Stomach (tissue), 9 donors: ENCODE data around the gene FARS2. TPM values are rescaled to one million over a fixed set of nuclear protein-coding genes. Genes with fewer than 3 reads are reported as not detected.
A peak's percentile ranks its signal among the peaks of the same experiment; 100 is the strongest.

Experiments
- DNase-seq, 2 donors: peaks; one replicate each; pipeline versions ENCODE4 v3.0.0 to v3.0.0-alpha.2; 2013 to 2019
- H3K27ac ChIP-seq, 5 donors: fragments of 200-600 bp in 4 of 5; sonication (generic) in 4 of 5; one replicate each; pipeline ENCODE4 v1.5.1; 2013 to 2019; ENCODE audit warnings: mild to moderate bottlenecking in 1 of 5, moderate library complexity in 1 of 5
- H3K27me3 ChIP-seq, 3 donors: fragments of 200-600 bp; sonication (generic); one replicate each; pipeline ENCODE4 v1.5.1; 2017 to 2019; ENCODE audit warnings: mixed run types in 1 of 3
- H3K36me3 ChIP-seq, 4 donors: fragments of 200-600 bp; sonication (generic); 1 replicate in 3 of 4; 2 replicates in 1 of 4; pipeline ENCODE4 v1.5.1; 2016 to 2019
- H3K4me1 ChIP-seq, 4 donors: fragments of 200-600 bp; sonication (generic); one replicate each; pipeline ENCODE4 v1.5.1; 2016 to 2019
- H3K4me3 ChIP-seq, 4 donors: fragments of 200-600 bp; sonication (generic) in 3 of 4; one replicate each; pipeline ENCODE4 v1.5.1; 2016 to 2019; ENCODE audit warnings: mild to moderate bottlenecking in 1 of 4
- H3K9me3 ChIP-seq, 4 donors: fragments of 200-600 bp; sonication (generic); one replicate each; pipeline ENCODE4 v1.5.1; 2016 to 2019
- CTCF ChIP-seq, 7 experiments: fragments of 450-650 bp in 4 of 7; fragments of 200-600 bp in 3 of 7; sonication (generic) in 3 of 7; IDR thresholded peaks; one replicate each; pipeline ENCODE4 v1.5.1; 2016 to 2019; ENCODE audit warnings: antibody characterized with exemption in 7 of 7, control low read depth in 2 of 7, mild to moderate bottlenecking in 1 of 7
- EP300 ChIP-seq: sonication (generic); formaldehyde crosslinking; IDR thresholded peaks from one replicate; pipeline ENCODE4 v1.6.1; 2017; ENCODE audit warnings: antibody characterized with exemption
- POLR2A ChIP-seq, 4 donors: fragments of 450-650 bp; IDR thresholded peaks; one replicate each; pipeline ENCODE4 v1.6.1; 2016; ENCODE audit warnings: antibody characterized with exemption in 4 of 4, control low read depth in 2 of 4, mild to moderate bottlenecking in 1 of 4, moderate library complexity in 1 of 4
- POLR2AphosphoS5 ChIP-seq, 3 donors: sonication (generic); formaldehyde crosslinking; IDR thresholded peaks; one replicate each; pipeline ENCODE4 v1.6.1; 2016; ENCODE audit warnings: antibody characterized with exemption in 3 of 3
- WGBS, 5 donors: extraction: QIAGEN DNeasy Blood & Tissue Kit in 3 of 5; methylation state at CpG; one replicate each; pipeline versions ENCODE4 v1.1.5 to v1.1.7; 2013 to 2018; 5-methylcytosine and 5-hydroxymethylcytosine counted together
- intact Hi-C: fragments of 100-400 bp; cut with DNase I; formaldehyde crosslinking; loops from one replicate; pipeline ENCODE4 v1.15.1; 2023; ENCODE audit warnings: low total_unique reads
- polyA plus RNA-seq, 3 donors: library from polyadenylated mRNA; stranded (reverse); fragments of 200-250 nt; gene quantifications; one replicate each; pipeline ENCODE4 v1.2.3, GENCODE V29; 2013
- total RNA-seq, 5 donors: library from RNA; depleted of rRNA; stranded (reverse); fragments of >200 nt; gene quantifications; one replicate each; pipeline versions ENCODE4 v1.1.0 to v1.2.3, GENCODE V29; 2014 to 2016
- donor health status: healthy with polysubstance abuse.
- donor health status: Bipolar disorder and iron deficiency.
- donor health status: healthy.

FARS2 gene
- total and polyA plus RNA-seq, 8 donors, result 3.8 to 47.8 (median 15.9) TPM

GRCh38 chr6:5300206-5300764 lies 39.0 kb downstream of the FARS2 start:
- H3K4me3 ChIP-seq, result no peak overlapping the region
- no peak for DNase-seq
- no peaks in the 10 kb centered on the region for H3K27me3 ChIP-seq
- no peaks in the 10 kb centered on the region for H3K9me3 ChIP-seq
- H3K4me1 ChIP-seq, result peaks cover 0 to 22% (median 15%) of the 10 kb centered on the region in 4 donors
- no peak for TF ChIP-seq EP300
- no peak for TF ChIP-seq POLR2AphosphoS5 (IDR thresholded peaks at IDR 0.05)
- no peak for TF ChIP-seq CTCF (IDR thresholded peaks at IDR 0.05)
- TF ChIP-seq POLR2A (IDR thresholded peaks at IDR 0.05), result no peak
- WGBS, 5 donors, result 64 to 81% (median 72%) methylated on average over 1 of the region's 1 CpG
- intact Hi-C loops, result loop anchor here (10.0 kb wide), 1 partner anchor 155 kb away; no protein-coding TSS in a partner anchor
- H3K36me3 ChIP-seq, result no peaks in the 10 kb centered on the region
- no peak overlapping the region for H3K27ac ChIP-seq

DNA sequence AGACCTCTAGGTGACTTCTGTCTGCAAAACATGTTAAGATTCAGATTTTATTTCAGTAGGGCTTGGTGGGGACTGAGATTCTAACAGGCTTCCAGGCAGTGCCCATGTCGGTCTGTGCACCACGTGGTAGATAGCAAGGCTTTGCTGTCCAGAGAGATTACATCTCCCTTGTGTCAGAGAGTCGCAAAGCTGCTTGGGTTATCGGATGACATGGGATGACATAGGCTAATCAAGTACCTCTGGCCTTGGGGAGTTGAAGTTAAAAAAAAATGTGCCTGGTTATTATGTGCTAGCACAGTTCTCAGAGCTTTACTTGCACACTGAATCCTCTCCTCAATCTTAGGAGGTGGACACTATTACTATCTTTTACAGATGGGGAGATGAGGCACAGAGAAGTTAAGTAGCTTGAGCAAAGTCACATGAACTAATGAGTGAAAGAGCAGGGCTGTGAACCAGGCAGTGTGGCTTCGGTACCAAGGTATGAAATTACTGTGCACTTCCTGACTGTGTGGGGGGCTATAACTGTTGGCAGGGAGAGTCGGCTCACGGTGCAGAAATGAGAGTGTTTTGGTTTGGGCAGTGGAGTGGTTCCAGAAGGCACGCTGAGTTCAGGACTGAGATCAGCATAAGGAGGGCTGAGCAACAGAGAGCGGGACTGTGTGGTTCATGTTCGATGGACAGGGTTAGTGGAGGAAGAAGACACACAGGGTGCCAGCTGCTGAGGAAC lies 41.1 kb downstream of the FARS2 start:
- no peak for DNase-seq
- Histone ChIP-seq H3K4me1 (peaks cover 0 to 25% (median 16%) of the 10 kb centered on the region in 4 donors), H3K36me3 (no peaks in the 10 kb centered on the region), H3K27me3 (no peaks in the 10 kb centered on the region), H3K4me3 (no peak overlapping the region), H3K27ac (no peak overlapping the region), H3K9me3 (no peaks in the 10 kb centered on the region)
- 56 to 73% (median 71%) methylated on average over 10 of the region's 10 CpGs for WGBS, 5 donors
- intact Hi-C loops, result loop anchor here (10.0 kb wide), 1 partner anchor 158 kb away; no protein-coding TSS in a partner anchor
- no peak for TF ChIP-seq POLR2AphosphoS5 (IDR thresholded peaks at IDR 0.05)
- no peak for TF ChIP-seq CTCF (IDR thresholded peaks at IDR 0.05)
- no peak for TF ChIP-seq EP300
- no peak for TF ChIP-seq POLR2A (IDR thresholded peaks at IDR 0.05)

- Histone ChIP-seq H3K9me3 (no peaks in the 10 kb centered on the region), H3K4me1 (peaks cover 0 to 25% (median 16%) of the 10 kb centered on the region in 4 donors), H3K36me3 (no peaks in the 10 kb centered on the region), H3K27me3 (no peaks in the 10 kb centered on the region), H3K4me3 (no peak overlapping the region), H3K27ac (no peak overlapping the region)
- DNase-seq, result peak; percentile 76 to 81
- TF ChIP-seq CTCF (IDR thresholded peaks at IDR 0.05) (peak in 5 of 7 experiments; percentile 40 to 62 (median 47)), POLR2AphosphoS5 (IDR thresholded peaks at IDR 0.05) (no peak)
- WGBS, 5 donors, result 24 to 42% (median 29%) methylated on average over 10 of the region's 10 CpGs
- intact Hi-C loops, result loop anchor here (10.0 kb wide), 1 partner anchor 158 kb away; no protein-coding TSS in a partner anchor
Measured at GRCh38 chr6:5302995-5303622, 41.8 kb downstream of the FARS2 start.

- no peak overlapping the region for H3K4me3 ChIP-seq
- H3K27ac ChIP-seq, result no peak overlapping the region
- no peaks in the 10 kb centered on the region for H3K36me3 ChIP-seq
- peaks cover 0 to 25% (median 16%) of the 10 kb centered on the region in 4 donors for H3K4me1 ChIP-seq
- intact Hi-C loops, result loop anchor here (10.0 kb wide), 1 partner anchor 159 kb away; no protein-coding TSS in a partner anchor
- WGBS, 5 donors, result 84 to 96% (median 89%) methylated on average over 8 of the region's 8 CpGs
- H3K9me3 ChIP-seq, result no peaks in the 10 kb centered on the region
- H3K27me3 ChIP-seq, result no peaks in the 10 kb centered on the region
- TF ChIP-seq EP300 (no peak), POLR2A (IDR thresholded peaks at IDR 0.05) (no peak), POLR2AphosphoS5 (IDR thresholded peaks at IDR 0.05) (no peak), CTCF (IDR thresholded peaks at IDR 0.05) (no peak)
- DNase-seq, result no peak
Measured at GRCh38 chr6:5303682-5304081, 42.4 kb downstream of the FARS2 start.
